DOHH2 (cell line): Measurements from ENCODE around the gene AP5Z1.

Experiments
- EZH2phosphoT487 ChIP-seq: fragments of 200-600 bp; sonication (generic); IDR thresholded peaks from 2 replicates; pipeline ENCODE4 v1.6.1; 2017; ENCODE audit warnings: borderline replicate concordance, mild to moderate bottlenecking, antibody characterized with exemption, low read length, moderate library complexity, mixed read lengths
- TF ChIP-seq, protein P1 (sequence below): fragments of 200-600 bp; sonication (generic); IDR thresholded peaks from one replicate; pipeline ENCODE4 v1.5.1; 2014; ENCODE audit warnings: antibody characterized with exemption, mild to moderate bottlenecking, low read depth, low read length; ENCODE audit not compliant: poor library complexity, severe bottlenecking

DNA sequence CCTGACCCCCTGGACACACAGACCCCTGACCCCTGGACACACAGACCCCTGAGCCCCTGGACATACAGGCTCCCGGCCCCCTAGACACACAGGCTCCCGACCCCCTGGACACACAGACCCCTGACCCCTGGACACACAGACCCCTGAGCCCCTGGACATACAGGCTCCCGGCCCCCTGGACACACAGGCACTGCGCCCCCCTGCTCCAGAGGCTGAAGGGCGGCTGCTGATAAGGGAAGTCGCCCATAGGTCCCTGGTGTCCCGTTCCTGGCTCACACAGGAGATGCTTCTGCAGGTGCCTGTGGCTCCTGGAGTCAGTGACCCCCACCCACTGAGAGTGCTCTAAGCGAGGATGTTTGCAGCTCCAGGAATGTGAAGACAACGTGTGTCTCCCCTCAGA lies 3.7 kb upstream of the AP5Z1 start:
- TF ChIP-seq, protein P1, sequence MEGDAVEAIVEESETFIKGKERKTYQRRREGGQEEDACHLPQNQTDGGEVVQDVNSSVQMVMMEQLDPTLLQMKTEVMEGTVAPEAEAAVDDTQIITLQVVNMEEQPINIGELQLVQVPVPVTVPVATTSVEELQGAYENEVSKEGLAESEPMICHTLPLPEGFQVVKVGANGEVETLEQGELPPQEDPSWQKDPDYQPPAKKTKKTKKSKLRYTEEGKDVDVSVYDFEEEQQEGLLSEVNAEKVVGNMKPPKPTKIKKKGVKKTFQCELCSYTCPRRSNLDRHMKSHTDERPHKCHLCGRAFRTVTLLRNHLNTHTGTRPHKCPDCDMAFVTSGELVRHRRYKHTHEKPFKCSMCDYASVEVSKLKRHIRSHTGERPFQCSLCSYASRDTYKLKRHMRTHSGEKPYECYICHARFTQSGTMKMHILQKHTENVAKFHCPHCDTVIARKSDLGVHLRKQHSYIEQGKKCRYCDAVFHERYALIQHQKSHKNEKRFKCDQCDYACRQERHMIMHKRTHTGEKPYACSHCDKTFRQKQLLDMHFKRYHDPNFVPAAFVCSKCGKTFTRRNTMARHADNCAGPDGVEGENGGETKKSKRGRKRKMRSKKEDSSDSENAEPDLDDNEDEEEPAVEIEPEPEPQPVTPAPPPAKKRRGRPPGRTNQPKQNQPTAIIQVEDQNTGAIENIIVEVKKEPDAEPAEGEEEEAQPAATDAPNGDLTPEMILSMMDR = no peak
- no peak for TF ChIP-seq EZH2phosphoT487
